OCI-LY7 (cell line): Measurements from ENCODE around the gene ZIC2. TPM values are rescaled to one million over a fixed set of nuclear protein-coding genes. Genes with fewer than 3 reads are reported as not detected.

Source experiments
- BruUV-seq: library from RNA; stranded (reverse); fragments of 400-500 nt; replicated peaks from 2 replicates; lab custom pipeline; 2021; lab: Mats Ljungman, UMichigan
- CTCF ChIA-PET: fragments of 300-600 bp; sonication (Branson Sonifier 250); formaldehyde crosslinking; loops from one replicate; lab custom pipeline; 2022; ENCODE audit warnings: antibody characterized with exemption; ENCODE audit not compliant: unreplicated experiment; lab: Charles Lee
- POLR2A ChIA-PET: fragments of 300-600 bp; sonication (Branson Sonifier 250); formaldehyde crosslinking; loops from one replicate; lab custom pipeline; 2022; ENCODE audit warnings: antibody characterized with exemption; lab: Charles Lee
- DNase-seq: peaks from one replicate; pipeline ENCODE4 v3.0.0-alpha.2; 2015; ENCODE audit warnings: low spot score
- H2AFZ ChIP-seq: fragments of 200-600 bp; sonication (generic), shearing (Covaris generic); 2 replicates; pipeline ENCODE4 v1.6.1; 2014; ENCODE audit warnings: mild to moderate bottlenecking, antibody characterized with exemption, low read length, moderate library complexity
- H3K27ac ChIP-seq: fragments of 200-600 bp; sonication (generic); 2 replicates; pipeline ENCODE4 v1.5.1; 2014; ENCODE audit warnings: mixed run types, low read depth, mild to moderate bottlenecking, moderate library complexity, low read length, inconsistent platforms; ENCODE audit not compliant: poor library complexity, severe bottlenecking
- H3K36me3 ChIP-seq: fragments of 200-600 bp; sonication (generic); 2 replicates; pipeline ENCODE4 v1.6.1; 2014; ENCODE audit warnings: mild to moderate bottlenecking, antibody characterized with exemption, low read length, moderate library complexity, mixed read lengths; ENCODE audit not compliant: insufficient read depth
- H3K4me1 ChIP-seq: fragments of 200-600 bp; sonication (generic); 2 replicates; pipeline ENCODE4 v1.5.1; 2014; ENCODE audit warnings: mild to moderate bottlenecking, low read length; ENCODE audit not compliant: insufficient read depth, poor library complexity, severe bottlenecking
- H3K4me2 ChIP-seq: fragments of 200-600 bp; sonication (generic); 2 replicates; pipeline ENCODE4 v1.6.1; 2014; ENCODE audit warnings: mild to moderate bottlenecking, low read length
- H3K4me3 ChIP-seq: fragments of 200-600 bp; sonication (generic); 2 replicates; pipeline ENCODE4 v1.5.1; 2014; ENCODE audit warnings: mild to moderate bottlenecking, low read depth, low read length; ENCODE audit not compliant: poor library complexity, severe bottlenecking
- H3K79me2 ChIP-seq: fragments of 200-600 bp; sonication (generic); 2 replicates; pipeline ENCODE4 v1.6.1; 2016; ENCODE audit warnings: low read depth, mild to moderate bottlenecking, low read length, moderate library complexity, mixed read lengths; ENCODE audit not compliant: insufficient read depth
- H3K9me2 ChIP-seq: fragments of 200-600 bp; sonication (generic); 2 replicates; pipeline ENCODE4 v1.6.1; 2016; ENCODE audit warnings: mild to moderate bottlenecking, low read length, mixed read lengths; ENCODE audit not compliant: insufficient read depth
- H3K9me3 ChIP-seq: fragments of 200-600 bp; sonication (generic); 2 replicates; pipeline ENCODE4 v1.6.1; 2014; ENCODE audit warnings: mild to moderate bottlenecking, mixed run types, low read length, mixed read lengths
- H4K20me1 ChIP-seq: fragments of 200-600 bp; sonication (generic); 2 replicates; pipeline ENCODE4 v1.6.1; 2014; ENCODE audit warnings: mild to moderate bottlenecking, antibody characterized with exemption, low read length, moderate library complexity, mixed read lengths; ENCODE audit not compliant: insufficient read depth
- EZH2phosphoT487 ChIP-seq: fragments of 200-600 bp; sonication (generic); IDR thresholded peaks from 2 replicates; pipeline ENCODE4 v1.6.1; 2018; ENCODE audit warnings: low read depth, borderline replicate concordance, mild to moderate bottlenecking, mixed run types, antibody characterized with exemption, low read length, moderate library complexity, mixed read lengths
- intact Hi-C: fragments of 100-400 bp; cut with micrococcal nuclease; formaldehyde crosslinking; loops from one replicate; pipeline ENCODE4 v1.10.0; 2022; ENCODE audit not compliant: unreplicated experiment
- total RNA-seq, 2 experiments: library from RNA; depleted of rRNA in 1 of 2; stranded (reverse); fragments of >200 nt in 1 of 2; shearing (Covaris generic) in 1 of 2; gene quantifications; 2 replicates each; pipeline ENCODE4 v1.2.3, GENCODE V29; 2014 to 2022
- TF ChIP-seq, protein P1 (sequence below): fragments of 200-600 bp; sonication (generic); conservative IDR thresholded peaks from 2 replicates; pipeline ENCODE4 v1.5.1; 2014; ENCODE audit warnings: mild to moderate bottlenecking, antibody characterized with exemption, low read length, moderate library complexity, mixed read lengths

Gene ZIC2
- total RNA-seq, 2 experiments from 2014 or later, result not detected

DNA sequence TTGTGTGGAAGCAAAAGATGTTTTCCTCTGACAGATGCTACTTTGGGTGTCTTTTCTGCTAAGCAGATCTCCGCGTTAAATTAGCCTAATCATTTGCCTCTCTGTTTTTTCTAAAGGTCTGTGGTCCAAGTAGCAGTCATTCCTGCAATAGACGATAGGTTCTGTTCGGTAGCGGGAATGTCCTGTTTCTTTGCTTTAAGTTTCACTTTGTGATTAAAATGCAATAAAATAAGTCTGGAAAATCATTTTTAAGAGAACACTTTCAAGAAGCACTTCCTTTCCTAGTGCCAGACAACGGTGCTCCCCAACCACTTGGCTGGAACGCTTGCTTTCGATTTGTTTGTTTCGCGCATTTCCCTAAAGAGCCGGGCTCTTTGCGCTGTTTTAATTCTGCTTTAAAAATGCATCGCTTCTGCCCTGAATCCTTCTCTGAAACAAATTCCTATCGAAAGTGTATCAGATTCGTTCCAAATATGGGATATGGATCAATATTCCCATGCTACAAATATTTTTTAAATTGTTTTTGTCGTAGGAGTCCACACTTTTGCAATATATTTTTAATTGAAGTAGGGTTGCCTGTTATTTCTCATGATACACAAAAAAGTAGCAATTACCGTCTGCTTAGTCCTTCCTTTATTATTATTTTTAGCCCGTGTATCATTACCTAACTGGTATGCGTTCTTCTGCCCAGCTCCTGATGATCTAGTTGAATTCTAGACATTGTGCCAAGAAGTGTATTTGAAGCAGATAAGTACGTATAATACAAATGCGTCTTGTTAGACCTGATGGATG lies 14.2 kb downstream of the ZIC2 start:
- no peak overlapping the region for H3K4me2 ChIP-seq
- intact Hi-C loops, result no loop called here
- TF ChIP-seq EZH2phosphoT487, result no peak
- TF ChIP-seq, protein P1, sequence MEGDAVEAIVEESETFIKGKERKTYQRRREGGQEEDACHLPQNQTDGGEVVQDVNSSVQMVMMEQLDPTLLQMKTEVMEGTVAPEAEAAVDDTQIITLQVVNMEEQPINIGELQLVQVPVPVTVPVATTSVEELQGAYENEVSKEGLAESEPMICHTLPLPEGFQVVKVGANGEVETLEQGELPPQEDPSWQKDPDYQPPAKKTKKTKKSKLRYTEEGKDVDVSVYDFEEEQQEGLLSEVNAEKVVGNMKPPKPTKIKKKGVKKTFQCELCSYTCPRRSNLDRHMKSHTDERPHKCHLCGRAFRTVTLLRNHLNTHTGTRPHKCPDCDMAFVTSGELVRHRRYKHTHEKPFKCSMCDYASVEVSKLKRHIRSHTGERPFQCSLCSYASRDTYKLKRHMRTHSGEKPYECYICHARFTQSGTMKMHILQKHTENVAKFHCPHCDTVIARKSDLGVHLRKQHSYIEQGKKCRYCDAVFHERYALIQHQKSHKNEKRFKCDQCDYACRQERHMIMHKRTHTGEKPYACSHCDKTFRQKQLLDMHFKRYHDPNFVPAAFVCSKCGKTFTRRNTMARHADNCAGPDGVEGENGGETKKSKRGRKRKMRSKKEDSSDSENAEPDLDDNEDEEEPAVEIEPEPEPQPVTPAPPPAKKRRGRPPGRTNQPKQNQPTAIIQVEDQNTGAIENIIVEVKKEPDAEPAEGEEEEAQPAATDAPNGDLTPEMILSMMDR, result no peak
- BruUV-seq, result no TSS peak
- H3K4me3 ChIP-seq, result no peak overlapping the region
- no peak overlapping the region for H2AFZ ChIP-seq
- H3K79me2 ChIP-seq, result no peaks in the 10 kb centered on the region
- no peaks in the 10 kb centered on the region for H3K9me3 ChIP-seq
- H3K36me3 ChIP-seq, result no peaks in the 10 kb centered on the region
- no peak for DNase-seq
- no peaks in the 10 kb centered on the region for H3K9me2 ChIP-seq
- ChIA-PET POLR2A (interaction anchor here (0.7 kb wide), 1 partner anchor 42 kb away, joined by 3 read pairs; no protein-coding TSS in a partner anchor), CTCF (no interaction called here)
- no peak overlapping the region for H3K27ac ChIP-seq
- H3K4me1 ChIP-seq, result no peaks in the 10 kb centered on the region
- H4K20me1 ChIP-seq, result no peaks in the 10 kb centered on the region

DNA sequence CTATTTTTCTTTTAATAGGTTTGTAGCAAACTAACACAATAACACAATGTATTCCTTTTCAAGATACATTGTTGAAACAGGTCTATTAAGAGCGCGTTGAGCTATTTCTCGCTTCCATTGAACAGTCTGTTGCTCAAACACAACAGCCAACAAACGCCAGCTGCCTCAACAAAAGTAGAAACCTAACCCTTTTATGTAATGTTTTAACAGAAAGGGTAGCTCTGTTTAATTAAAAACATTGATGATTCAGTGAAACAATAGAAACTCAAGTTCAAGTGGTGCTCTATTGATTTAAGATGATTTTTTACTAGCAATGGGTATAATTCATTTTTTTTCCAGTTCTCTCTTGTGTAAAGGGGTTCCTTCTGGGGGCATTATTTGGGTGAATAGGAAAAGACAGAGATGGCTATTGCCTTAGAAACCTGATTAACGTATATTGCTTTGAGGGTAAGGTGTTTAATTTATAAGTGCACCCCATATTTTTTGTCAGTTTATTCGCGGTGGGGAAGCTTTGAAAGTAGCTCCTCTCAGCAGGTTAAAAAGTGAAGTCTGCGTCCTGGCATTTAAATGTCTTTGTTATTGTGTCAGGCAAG lies 14.9 kb downstream of the ZIC2 start:
- Histone ChIP-seq H3K4me2 (no peak overlapping the region), H2AFZ (no peak overlapping the region), H3K4me1 (no peaks in the 10 kb centered on the region), H3K36me3 (no peaks in the 10 kb centered on the region), H3K9me2 (no peaks in the 10 kb centered on the region), H3K9me3 (no peaks in the 10 kb centered on the region), H3K4me3 (no peak overlapping the region), H3K79me2 (no peaks in the 10 kb centered on the region), H3K27ac (no peak overlapping the region), H4K20me1 (no peaks in the 10 kb centered on the region)
- intact Hi-C loops, result no loop called here
- no TSS peak for BruUV-seq
- TF ChIP-seq EZH2phosphoT487, result no peak
- TF ChIP-seq, protein P1, result no peak
- no peak for DNase-seq
- POLR2A ChIA-PET, result interaction anchor here (0.7 kb wide), 1 partner anchor 43 kb away, joined by 3 read pairs; no protein-coding TSS in a partner anchor
- CTCF ChIA-PET, result no interaction called here
